Skeletal muscle tissue (tissue), 4 donors: Measurements from ENCODE around the gene AFF3. TPM values are rescaled to one million over a fixed set of nuclear protein-coding genes. Genes with fewer than 3 reads are reported as not detected.

ENCODE experiments used
- H3K27ac ChIP-seq: one replicate; pipeline ENCODE4 v1.7.0; 2013; ENCODE audit warnings: mild to moderate bottlenecking, low read depth, low read length, inconsistent platforms
- H3K27me3 ChIP-seq, 3 donors: one replicate each; pipeline ENCODE4 v1.7.0; 2013; ENCODE audit warnings: low read length in 3 of 3; ENCODE audit not compliant: control insufficient read depth in 3 of 3, insufficient read depth in 3 of 3
- H3K36me3 ChIP-seq, 3 donors: one replicate each; pipeline ENCODE4 v1.7.0; 2013; ENCODE audit warnings: low read length in 3 of 3; ENCODE audit not compliant: control insufficient read depth in 3 of 3, insufficient read depth in 3 of 3
- H3K4me1 ChIP-seq, 3 donors: one replicate each; pipeline ENCODE4 v1.7.0; 2013; ENCODE audit warnings: low read length in 3 of 3, mild to moderate bottlenecking in 3 of 3; ENCODE audit not compliant: control insufficient read depth in 3 of 3, insufficient read depth in 3 of 3
- H3K4me3 ChIP-seq, 3 donors: one replicate each; pipeline ENCODE4 v1.7.0; 2013; ENCODE audit warnings: low read length in 3 of 3
- H3K9ac ChIP-seq, 3 donors: one replicate each; pipeline ENCODE4 v1.7.0; 2013; ENCODE audit warnings: low read length in 3 of 3, mild to moderate bottlenecking in 3 of 3, moderate library complexity in 2 of 3, low read depth in 1 of 3
- H3K9me3 ChIP-seq, 3 donors: one replicate each; pipeline ENCODE4 v1.7.0; 2013; ENCODE audit warnings: low read length in 3 of 3; ENCODE audit not compliant: control insufficient read depth in 3 of 3
- total RNA-seq: library from RNA; depleted of rRNA; stranded (reverse); fragments of >200 nt; gene quantifications from one replicate; pipeline ENCODE4 v1.2.3, GENCODE V29; 2014
- donor health status: Osteomylitis.

AFF3 gene
- total RNA-seq, 1 donor from 2014 or later = 8.4 TPM

DNA sequence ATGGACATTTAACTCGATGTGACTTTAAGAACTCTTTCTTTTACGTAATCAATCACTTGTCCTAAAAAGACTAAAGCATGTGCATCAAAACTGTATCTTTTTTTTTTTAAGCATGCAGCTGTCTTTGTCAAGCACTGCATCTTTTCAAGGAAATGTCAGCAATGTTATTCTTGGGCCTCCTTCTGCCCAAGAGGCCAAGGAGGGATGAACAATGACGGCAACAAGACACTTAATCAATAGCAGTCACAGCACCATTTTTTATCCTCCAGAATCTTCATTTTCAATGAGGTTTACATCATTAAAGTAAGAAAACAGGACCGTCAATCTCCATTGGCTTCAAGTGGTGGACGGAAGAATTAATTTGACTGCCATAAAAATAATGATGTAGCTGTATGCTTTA is 253.8 kb downstream of the AFF3 start:
- Histone ChIP-seq H3K9me3 (no peaks in the 10 kb centered on the region), H3K9ac (no peak overlapping the region), H3K4me1 (no peaks in the 10 kb centered on the region), H3K27me3 (no peaks in the 10 kb centered on the region), H3K27ac (no peak overlapping the region), H3K4me3 (no peak overlapping the region), H3K36me3 (no peaks in the 10 kb centered on the region)

DNA sequence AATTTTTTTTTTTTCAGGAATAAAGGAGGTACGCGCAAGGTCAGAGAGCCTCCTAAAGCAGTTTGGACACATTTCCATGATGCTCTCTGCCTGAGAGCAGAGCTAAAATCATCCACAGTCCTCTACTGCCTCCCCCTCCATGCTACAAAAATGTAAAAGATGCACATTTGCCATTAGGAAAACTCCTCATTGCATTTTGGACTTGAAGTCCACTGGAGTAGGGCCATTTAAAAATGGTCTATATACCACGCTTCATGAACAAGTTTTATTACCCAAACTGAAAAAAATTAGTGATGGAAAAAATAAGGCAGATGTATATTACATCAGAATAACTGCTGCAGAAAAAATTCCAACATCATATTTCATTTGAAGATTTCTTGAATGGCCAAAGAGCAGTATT is 256.0 kb downstream of the AFF3 start:
- H3K9ac ChIP-seq = no peak overlapping the region
- peaks cover 0 to 5% (median 0%) of the 10 kb centered on the region in 3 donors for H3K4me1 ChIP-seq
- no peaks in the 10 kb centered on the region for H3K36me3 ChIP-seq
- no peaks in the 10 kb centered on the region for H3K27me3 ChIP-seq
- no peak overlapping the region for H3K4me3 ChIP-seq
- H3K9me3 ChIP-seq = no peaks in the 10 kb centered on the region
- H3K27ac ChIP-seq = no peak overlapping the region

DNA sequence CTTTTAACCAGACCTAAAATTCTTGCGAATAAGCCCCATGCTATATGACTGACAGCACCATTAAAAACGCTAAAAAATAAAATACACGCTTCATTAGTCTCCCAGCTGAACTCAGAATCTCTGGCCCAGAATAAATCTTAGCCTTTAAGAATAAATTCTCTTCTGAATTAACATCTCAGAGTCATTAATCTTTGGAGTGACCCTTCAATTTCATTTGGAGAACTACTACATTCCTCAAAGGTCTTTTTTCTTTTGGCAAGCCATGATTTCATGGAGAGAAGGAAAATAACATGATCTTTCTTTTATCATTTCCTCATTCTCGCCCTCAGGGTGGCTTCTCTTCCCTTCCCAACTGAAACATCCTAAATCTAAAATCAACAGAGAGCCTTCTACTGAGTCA is 259.0 kb downstream of the AFF3 start:
- Histone ChIP-seq H3K9me3 (no peaks in the 10 kb centered on the region), H3K27ac (no peak overlapping the region), H3K4me1 (peaks cover 0 to 5% (median 0%) of the 10 kb centered on the region in 3 donors), H3K36me3 (no peaks in the 10 kb centered on the region), H3K9ac (no peak overlapping the region), H3K27me3 (no peaks in the 10 kb centered on the region), H3K4me3 (no peak overlapping the region)

DNA sequence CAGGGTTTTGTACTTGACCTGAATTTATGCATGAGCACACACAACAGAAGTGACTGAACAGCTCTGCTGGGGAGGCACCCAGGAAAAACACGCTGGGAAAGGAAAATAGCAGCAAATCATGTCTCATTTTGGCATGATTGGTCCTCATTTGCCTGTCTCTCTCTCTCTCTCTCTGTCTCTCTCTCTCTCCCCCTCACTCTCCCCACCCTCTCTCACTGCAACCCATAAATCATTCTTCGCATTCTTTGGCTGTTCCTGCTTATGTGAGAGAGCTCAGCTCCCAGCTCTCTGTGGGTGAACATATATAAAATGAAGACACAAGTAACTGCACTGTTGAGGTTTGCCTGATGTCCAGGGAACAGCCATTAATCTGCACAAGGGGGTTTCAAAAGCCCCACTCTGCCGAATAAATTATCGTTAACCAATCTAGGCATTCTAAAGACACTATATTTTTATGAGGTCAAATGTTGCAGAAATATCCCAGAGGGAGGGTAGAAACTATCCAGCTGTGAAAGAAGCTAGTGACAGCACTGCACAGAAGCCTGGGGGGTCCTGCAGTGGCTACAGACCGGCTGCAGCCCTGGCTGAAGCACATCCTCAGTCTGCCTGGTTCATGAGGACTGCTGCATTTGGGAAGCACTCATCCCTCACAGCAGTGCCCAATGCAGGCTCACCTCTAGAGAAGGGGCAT is 260.3 kb downstream of the AFF3 start:
- Histone ChIP-seq H3K36me3 (no peaks in the 10 kb centered on the region), H3K4me3 (no peak overlapping the region), H3K9ac (no peak overlapping the region), H3K27ac (no peak overlapping the region), H3K27me3 (no peaks in the 10 kb centered on the region), H3K9me3 (no peaks in the 10 kb centered on the region), H3K4me1 (peaks cover 0 to 5% (median 0%) of the 10 kb centered on the region in 3 donors)

DNA sequence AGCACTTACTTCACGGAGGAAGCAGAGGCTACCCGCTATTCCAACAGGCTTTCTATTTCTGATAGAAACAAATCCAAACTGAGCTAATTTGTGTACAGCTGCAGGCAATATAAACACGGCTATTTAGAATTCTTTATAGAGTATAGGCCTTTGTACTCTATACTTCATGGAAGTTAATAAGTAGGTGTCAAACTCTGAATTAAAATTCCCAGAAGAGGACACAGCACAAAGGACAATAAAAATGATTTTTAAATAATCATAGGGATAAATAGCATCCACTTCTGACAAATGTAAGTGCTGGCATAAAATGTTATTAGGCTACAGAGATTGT is 261.5 kb downstream of the AFF3 start:
- Histone ChIP-seq H3K4me1 (peaks cover 0 to 5% (median 0%) of the 10 kb centered on the region in 3 donors), H3K27me3 (no peaks in the 10 kb centered on the region), H3K27ac (no peak overlapping the region), H3K4me3 (no peak overlapping the region), H3K36me3 (no peaks in the 10 kb centered on the region), H3K9me3 (no peaks in the 10 kb centered on the region), H3K9ac (no peak overlapping the region)

DNA sequence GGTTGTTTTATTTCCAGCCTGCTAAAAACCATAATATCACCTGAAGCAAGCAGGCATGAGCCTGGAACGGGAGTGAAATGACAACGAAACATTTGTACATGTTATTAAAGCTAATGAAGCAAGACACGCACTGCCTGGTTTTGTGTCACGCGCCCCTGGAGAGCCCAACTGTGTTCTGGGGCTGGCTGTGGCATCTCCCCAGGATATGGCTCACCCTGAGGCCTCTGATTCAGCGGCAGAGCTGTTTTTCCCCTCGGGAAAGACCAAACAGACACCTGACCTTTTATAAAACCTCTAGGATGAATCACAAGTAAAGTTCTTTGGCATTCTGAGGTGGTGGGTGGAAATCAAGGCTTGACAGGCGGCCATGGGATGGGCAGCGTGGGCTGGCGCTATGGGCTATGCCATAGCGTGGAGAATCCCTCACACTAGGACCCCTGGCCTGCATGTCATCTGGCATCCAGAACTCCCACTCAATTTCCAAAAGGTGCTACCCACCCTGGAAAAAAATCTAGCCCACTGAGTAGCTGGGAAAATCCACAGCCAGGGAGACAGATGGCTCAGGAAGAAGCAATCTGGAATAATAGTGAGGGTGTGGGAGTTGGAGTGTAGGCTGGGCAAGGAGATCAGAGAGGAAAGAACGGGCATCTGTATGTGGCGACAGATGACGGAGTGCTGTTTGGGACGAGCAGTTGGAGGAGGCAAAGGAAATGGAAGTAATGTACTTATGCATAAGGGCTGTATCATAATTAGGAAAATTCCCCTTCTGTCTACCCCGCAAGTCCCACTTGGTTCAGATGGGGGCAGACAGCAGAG is 262.0 kb downstream of the AFF3 start:
- Histone ChIP-seq H3K4me1 (peaks cover 0 to 5% (median 0%) of the 10 kb centered on the region in 3 donors), H3K27ac (no peak overlapping the region), H3K4me3 (no peak overlapping the region), H3K9me3 (no peaks in the 10 kb centered on the region), H3K9ac (no peak overlapping the region), H3K27me3 (no peaks in the 10 kb centered on the region), H3K36me3 (no peaks in the 10 kb centered on the region)

DNA sequence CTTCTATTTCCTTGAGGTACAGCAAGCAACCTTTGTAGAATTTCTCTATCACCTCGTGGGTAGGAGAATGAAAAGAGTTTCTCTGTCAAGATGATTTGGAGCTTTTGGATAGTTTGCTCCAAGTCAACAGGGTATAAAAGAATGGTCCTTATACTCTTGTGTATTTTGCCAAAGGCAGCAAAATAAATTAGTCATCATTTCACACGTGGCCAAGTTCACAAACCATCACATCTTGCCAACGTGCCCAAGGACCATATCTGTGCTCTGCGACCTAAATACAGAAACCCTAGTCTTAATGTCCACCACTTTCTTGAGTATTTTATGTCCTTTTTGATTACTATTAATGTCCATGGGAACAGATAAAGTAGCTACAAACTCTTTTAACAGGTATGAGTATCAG is 262.9 kb downstream of the AFF3 start:
- no peak overlapping the region for H3K4me3 ChIP-seq
- no peak overlapping the region for H3K9ac ChIP-seq
- H3K4me1 ChIP-seq = peaks cover 0 to 5% (median 0%) of the 10 kb centered on the region in 3 donors
- no peak overlapping the region for H3K27ac ChIP-seq
- H3K27me3 ChIP-seq = peaks cover 0 to 2% (median 0%) of the 10 kb centered on the region in 3 donors
- H3K9me3 ChIP-seq = no peaks in the 10 kb centered on the region
- no peaks in the 10 kb centered on the region for H3K36me3 ChIP-seq

DNA sequence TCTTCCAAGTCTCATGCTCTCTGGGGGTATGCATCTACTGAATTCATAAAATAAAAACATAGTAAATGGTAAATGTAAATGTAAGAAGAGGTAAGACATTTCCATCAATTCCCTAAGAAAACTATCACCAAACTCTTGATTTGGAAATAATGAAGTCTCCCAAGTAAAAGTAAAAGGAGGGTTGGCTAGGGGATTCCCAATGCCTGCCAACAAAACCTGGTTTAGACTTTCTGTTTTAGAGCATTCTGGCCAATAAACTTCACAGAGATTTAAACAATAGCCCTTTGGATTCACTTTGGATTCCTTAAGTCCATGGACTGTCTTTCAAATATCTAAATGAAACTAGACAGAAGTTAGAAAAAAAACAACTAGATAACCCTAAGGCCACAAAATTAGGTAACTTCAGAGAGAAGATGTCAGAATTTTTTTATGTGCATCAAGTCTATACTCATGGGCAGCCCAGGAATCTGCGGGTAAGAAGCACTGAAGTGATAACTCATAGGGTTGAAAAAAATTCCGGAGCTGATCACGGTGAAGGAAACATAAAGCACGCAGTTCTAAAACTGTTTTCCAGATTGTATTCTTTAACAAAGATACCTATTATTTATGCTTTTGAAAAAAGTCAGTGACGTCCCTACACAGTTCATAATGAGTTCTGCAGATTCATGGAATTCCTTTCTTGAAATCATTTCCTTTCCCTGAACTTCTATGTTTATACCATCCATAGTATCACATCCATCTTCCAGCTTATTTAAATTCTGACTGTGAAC is 263.6 kb downstream of the AFF3 start:
- Histone ChIP-seq H3K9me3 (no peaks in the 10 kb centered on the region), H3K4me1 (peaks cover 0 to 5% (median 0%) of the 10 kb centered on the region in 3 donors), H3K4me3 (no peak overlapping the region), H3K9ac (no peak overlapping the region), H3K36me3 (no peaks in the 10 kb centered on the region), H3K27me3 (peaks cover 0 to 2% (median 0%) of the 10 kb centered on the region in 3 donors), H3K27ac (no peak overlapping the region)

DNA sequence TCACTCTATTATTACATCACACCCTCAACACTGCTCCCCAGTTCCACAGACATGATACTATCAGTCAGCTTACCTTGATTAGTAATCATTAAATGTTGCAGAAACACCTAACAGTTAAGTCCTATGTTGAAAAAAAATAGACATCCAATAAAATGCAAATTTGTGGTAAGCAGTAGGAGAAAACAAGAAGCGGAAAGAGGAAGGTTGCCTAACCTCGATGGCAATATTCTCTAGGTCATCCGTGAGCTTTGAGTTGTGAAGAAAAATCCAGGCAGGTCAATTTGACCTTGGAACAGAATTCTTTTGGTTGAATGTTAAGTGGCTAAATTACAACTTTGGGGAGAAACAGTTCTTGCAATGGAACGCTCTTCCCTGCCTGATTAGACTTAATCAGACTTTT is 264.4 kb downstream of the AFF3 start:
- H3K27me3 ChIP-seq = peaks cover 0 to 2% (median 0%) of the 10 kb centered on the region in 3 donors
- no peaks in the 10 kb centered on the region for H3K9me3 ChIP-seq
- no peak overlapping the region for H3K9ac ChIP-seq
- H3K4me3 ChIP-seq = no peak overlapping the region
- H3K4me1 ChIP-seq = peaks cover 0 to 5% (median 0%) of the 10 kb centered on the region in 3 donors
- H3K36me3 ChIP-seq = no peaks in the 10 kb centered on the region
- no peak overlapping the region for H3K27ac ChIP-seq

DNA sequence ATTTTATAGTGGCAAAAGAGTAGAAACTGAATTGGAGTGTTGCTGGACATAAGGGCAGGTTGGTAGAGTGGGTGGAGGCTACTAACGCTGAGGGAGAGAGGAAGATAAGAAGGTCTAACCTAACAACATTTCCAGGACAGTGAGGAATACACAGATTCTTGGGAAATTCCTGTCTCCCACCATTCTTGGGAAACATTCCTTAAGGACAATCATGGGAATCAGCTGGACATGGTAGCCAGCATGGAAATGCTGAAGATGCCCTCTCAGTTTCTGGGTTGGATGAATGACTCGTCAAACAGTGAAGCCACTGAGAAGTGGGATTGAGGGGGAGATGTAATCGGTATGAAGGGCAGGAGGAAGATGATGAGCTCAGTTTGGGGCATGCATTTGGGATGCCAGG is 265.4 kb downstream of the AFF3 start:
- Histone ChIP-seq H3K4me1 (peaks cover 0 to 4% (median 0%) of the 10 kb centered on the region in 3 donors), H3K9ac (no peak overlapping the region), H3K36me3 (no peaks in the 10 kb centered on the region), H3K27me3 (peaks cover 0 to 2% (median 0%) of the 10 kb centered on the region in 3 donors), H3K9me3 (no peaks in the 10 kb centered on the region), H3K27ac (no peak overlapping the region), H3K4me3 (no peak overlapping the region)
